Lung microvascular endothelial cell (primary cell): Measurements from ENCODE around the gene SLC1A2. TPM values are rescaled to one million over a fixed set of nuclear protein-coding genes. Genes with fewer than 3 reads are reported as not detected.

Experiments used
- DNase-seq, 2 donors: peaks; one replicate each; pipeline versions ENCODE4 v3.0.0 to v3.0.0-alpha.2; 2010; ENCODE audit warnings: low read depth in 2 of 2
- total RNA-seq: library from RNA; depleted of rRNA; stranded (reverse); fragments of >200 nt; gene quantifications from 2 replicates; pipeline ENCODE4 v1.2.1, GENCODE V29; 2014

The SLC1A2 gene
- total RNA-seq, 1 donor from 2014 or later, result not detected

- peak; percentile 20 to 27 for DNase-seq
Measured at GRCh38 chr11:35305670-35306382, 113.5 kb downstream of the SLC1A2 start.

- peak in 1 of 2 donors; percentile 10 for DNase-seq
Measured at GRCh38 chr11:35304900-35305460, 114.4 kb downstream of the SLC1A2 start.

GRCh38 chr11:35304386-35304775 is 115.0 kb downstream of the SLC1A2 start:
- peak in 1 of 2 donors; percentile 41 for DNase-seq

- DNase-seq, result peak in 1 of 2 donors; percentile 12
Measured at GRCh38 chr11:35303596-35304385, 115.6 kb downstream of the SLC1A2 start.

GRCh38 chr11:35302398-35302797 is 117.0 kb downstream of the SLC1A2 start:
- DNase-seq, result no peak

- DNase-seq, result no peak
Measured at GRCh38 chr11:35298369-35298768, 121.0 kb downstream of the SLC1A2 start.

GRCh38 chr11:35295751-35296150 is 123.6 kb downstream of the SLC1A2 start:
- no peak for DNase-seq

- DNase-seq, result no peak
Measured at GRCh38 chr11:35293699-35294098, 125.7 kb downstream of the SLC1A2 start.

- no peak for DNase-seq
Measured at GRCh38 chr11:35293035-35293434, 126.3 kb downstream of the SLC1A2 start.

- DNase-seq, result no peak
Measured at GRCh38 chr11:35292279-35292678, 127.1 kb downstream of the SLC1A2 start.

- DNase-seq, result no peak
Measured at GRCh38 chr11:35290876-35291275, 128.5 kb downstream of the SLC1A2 start.

GRCh38 chr11:35289821-35290220 is 129.5 kb downstream of the SLC1A2 start:
- DNase-seq, result peak in 1 of 2 donors; percentile 77

- DNase-seq, result peak in 1 of 2 donors; percentile 55
Measured at GRCh38 chr11:35288817-35289541, 130.4 kb downstream of the SLC1A2 start.

- DNase-seq, result no peak
Measured at GRCh38 chr11:35288309-35288708, 131.0 kb downstream of the SLC1A2 start.

- no peak for DNase-seq
Measured at GRCh38 chr11:35287344-35287890, 131.9 kb downstream of the SLC1A2 start.

GRCh38 chr11:35286126-35286525 is 133.2 kb downstream of the SLC1A2 start:
- no peak for DNase-seq

- DNase-seq, result no peak
Measured at GRCh38 chr11:35285471-35285870, 133.9 kb downstream of the SLC1A2 start.

GRCh38 chr11:35282221-35282882 is 137.0 kb downstream of the SLC1A2 start:
- peak in 1 of 2 donors; percentile 54 for DNase-seq

GRCh38 chr11:35281169-35281688 is 138.1 kb downstream of the SLC1A2 start:
- DNase-seq, result no peak

GRCh38 chr11:35280727-35281126 is 138.6 kb downstream of the SLC1A2 start:
- DNase-seq, result no peak

- DNase-seq, result no peak
Measured at GRCh38 chr11:35277827-35278226, 141.5 kb downstream of the SLC1A2 start.
